ENCODE measurements around the gene ANKRD33.

ANKRD33 gene

GRCh38 chr12:51914034-51914923 is 26.4 kb downstream of the ANKRD33 start:
- in situ Hi-C loops (cut with MboI; ENCODE audit: low sequenced_read_pairs): no loop called here

GRCh38 chr12:51915003-51915625 is 27.2 kb downstream of the ANKRD33 start:
- in situ Hi-C loops (cut with MboI; ENCODE audit: low sequenced_read_pairs): no loop called here

DNA sequence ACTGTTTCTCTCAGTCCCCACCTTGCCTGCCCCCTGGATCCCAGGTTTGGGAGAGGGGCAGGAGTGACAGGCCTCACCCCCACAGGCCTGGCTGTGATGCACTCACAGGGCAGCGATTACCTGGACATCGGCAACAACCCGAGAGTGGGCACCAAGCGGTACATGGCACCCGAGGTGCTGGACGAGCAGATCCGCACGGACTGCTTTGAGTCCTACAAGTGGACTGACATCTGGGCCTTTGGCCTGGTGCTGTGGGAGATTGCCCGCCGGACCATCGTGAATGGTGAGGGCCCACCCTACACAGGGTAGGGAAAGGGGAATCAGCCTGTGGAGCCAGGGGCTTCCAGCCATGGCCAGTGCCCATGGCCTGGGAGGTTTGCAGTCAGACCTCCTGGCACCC is 28.0 kb downstream of the ANKRD33 start:
- in situ Hi-C loops (cut with MboI; ENCODE audit: low sequenced_read_pairs): no loop called here

GRCh38 chr12:51917041-51917590 is 29.2 kb downstream of the ANKRD33 start:
- in situ Hi-C loops (cut with MboI; ENCODE audit: low sequenced_read_pairs): no loop called here

- in situ Hi-C loops (cut with MboI; ENCODE audit: low sequenced_read_pairs): no loop called here
Observed at GRCh38 chr12:51917746-51918453, 30.0 kb downstream of the ANKRD33 start.

DNA sequence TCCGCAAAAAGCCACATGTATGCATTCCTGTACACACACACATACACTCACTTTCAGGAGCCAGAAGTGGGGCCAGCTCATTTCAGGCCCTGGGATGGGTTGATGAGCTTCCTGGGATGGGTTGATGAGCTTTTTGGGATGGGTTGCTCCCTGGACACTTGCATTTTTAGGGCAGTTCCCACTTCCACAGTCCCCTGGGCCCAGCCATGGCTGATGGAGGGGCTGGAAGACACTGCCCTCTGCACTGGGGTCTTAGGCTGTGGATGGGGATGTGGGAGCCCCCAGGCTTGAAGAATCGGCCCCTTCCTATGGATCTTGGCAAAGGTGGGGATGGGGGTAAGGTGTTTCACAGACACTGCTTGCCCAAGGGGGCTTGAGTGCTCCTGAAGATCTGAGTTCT is 32.1 kb downstream of the ANKRD33 start:
- in situ Hi-C loops (cut with MboI; ENCODE audit: low sequenced_read_pairs): no loop called here

DNA sequence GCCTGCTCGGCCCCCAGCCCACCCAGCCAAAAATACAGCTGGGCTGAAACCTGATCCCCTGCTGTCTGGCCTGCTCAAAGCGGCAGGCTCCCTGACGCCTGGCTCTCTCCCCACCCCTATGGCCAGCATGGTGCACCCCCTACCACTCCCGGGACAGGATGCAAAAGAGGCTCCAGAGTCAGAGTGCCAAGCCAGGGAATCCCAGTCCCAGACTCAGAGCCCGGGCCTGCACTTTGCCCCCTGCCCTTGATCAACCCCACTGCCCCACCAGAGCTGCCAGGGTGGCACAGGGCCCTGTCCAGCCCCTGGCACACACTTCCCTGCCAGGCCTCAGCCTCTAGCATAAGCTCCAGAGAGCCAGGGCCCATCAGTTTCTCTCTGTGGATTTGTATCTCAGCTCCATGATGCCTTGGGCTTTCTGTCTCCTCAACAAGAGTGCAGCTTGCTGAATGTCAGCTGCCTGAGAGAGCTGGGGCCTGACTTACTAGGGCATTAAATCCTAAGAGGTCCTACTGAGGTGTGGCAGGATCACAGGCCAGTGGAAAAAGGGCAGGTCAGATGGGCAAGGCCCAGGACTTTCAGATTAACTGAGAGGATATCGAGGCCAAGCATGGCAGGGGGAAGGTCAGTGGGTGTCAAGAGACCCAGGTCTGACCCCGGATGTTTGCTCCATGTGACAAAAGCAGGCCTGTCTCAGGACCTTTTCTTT is 33.3 kb downstream of the ANKRD33 start:
- in situ Hi-C loops (cut with MboI; ENCODE audit: low sequenced_read_pairs): no loop called here

GRCh38 chr12:51922146-51922545 is 34.2 kb downstream of the ANKRD33 start:
- in situ Hi-C loops (cut with MboI; ENCODE audit: low sequenced_read_pairs): no loop called here

DNA sequence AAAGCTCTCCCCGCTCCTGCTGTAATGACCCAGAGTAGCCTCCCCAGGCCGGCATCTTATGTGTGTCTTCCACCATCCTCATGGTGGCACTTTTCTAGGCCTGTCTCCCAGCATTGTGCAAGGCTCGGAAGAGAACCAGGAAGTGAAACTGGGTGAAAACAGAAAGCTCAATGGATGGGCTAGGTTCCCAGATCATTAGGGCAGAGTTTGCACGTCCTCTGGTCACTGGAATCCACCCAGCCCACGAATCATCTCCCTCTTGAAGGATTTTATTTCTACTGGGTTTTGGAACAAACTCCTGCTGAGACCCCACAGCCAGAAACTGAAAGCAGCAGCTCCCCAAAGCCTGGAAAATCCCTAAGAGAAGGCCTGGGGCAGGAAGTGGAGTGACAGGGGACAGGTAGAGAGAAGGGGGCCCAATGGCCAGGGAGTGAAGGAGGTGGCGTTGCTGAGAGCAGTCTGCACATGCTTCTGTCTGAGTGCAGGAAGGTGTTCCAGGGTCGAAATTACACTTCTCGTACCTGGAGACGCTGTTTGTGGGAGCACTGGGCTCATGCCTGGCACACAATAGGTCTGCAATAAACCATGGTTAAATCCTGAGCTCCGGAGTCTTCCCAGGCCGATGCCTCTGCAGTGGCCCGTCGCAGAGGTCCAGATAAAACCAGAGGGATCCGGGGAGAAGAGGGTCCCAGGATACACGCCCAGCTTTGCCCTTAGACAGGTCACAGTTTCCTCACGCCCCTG is 35.0 kb downstream of the ANKRD33 start:
- in situ Hi-C loops (cut with MboI; ENCODE audit: low sequenced_read_pairs): no loop called here

DNA sequence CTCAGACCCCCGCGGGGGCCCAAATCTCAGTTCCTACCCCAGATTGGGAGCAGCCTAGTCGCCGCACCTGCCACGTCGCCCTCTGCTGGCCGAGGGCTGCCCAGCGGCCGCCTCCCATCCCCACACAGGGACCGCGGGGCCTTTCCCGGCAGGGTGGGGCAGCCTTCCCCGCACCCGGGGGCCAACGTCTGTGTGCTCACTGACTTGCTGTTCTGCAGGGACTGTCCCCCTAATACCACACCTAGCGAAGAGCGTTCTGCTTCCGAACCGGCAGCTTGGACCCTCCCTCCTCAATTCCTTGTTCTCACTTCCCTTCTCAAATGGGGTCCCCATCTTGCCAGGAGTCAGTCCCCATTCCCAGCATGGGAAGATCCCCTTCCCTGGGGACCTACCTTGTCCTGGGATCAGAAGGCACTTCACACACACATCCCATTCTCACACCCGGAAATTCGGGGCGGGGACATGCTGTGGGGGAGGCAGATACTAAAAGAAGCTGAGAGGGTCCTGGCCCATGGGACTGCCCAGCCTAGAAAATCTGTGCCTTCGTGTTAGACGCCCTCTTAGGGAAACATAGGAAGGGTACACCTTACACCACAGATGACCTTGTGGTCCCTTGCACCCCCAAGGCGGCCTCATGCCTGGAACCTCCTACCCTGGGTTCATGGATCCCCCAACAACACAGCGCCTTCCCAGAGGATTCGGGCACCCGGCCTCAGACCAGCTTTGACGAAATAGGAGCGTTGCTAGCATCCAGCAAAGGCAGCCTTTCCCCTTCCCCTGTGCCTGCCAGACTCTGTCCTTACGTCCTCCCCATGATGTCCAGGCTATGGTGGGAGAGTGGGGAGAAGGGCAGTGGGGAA is 35.8 kb downstream of the ANKRD33 start:
- in situ Hi-C loops (cut with MboI; ENCODE audit: low sequenced_read_pairs): no loop called here

- in situ Hi-C loops (cut with MboI; ENCODE audit: low sequenced_read_pairs): no loop called here
Observed at GRCh38 chr12:51924551-51925319, 36.8 kb downstream of the ANKRD33 start.

DNA sequence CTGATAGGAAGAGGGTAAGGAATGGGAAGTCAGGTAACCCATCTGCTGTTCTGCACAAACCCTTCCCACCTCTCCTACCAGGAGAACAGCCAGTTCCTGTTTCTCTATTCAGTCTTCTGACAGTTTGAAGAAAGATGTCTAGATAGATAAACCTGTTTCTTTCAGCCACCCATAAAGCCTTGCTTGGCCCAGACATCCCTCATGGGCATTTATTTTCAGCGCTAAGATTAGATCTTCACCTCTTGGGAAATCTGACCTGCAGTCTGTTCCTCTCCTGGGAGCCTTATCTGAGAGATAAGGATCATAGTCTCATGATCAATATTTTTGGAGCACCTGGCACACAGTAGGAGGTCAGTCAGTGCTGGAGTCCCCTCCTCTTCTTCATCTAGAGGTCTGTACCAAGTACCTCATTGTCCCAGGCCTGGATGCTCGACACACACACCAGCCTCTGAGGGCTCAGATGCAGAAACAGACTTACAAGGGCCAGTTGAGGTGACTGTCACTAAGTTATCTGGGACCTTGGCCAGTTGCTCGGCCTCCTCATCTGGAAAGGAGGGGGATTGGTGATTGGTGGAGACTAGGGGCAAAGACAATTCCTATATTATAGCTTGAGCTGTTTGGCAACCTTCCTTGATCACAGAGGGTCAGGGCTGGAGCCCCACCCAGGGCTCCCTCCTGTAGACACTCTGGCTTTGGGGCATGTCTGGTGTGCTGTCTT is 37.6 kb downstream of the ANKRD33 start:
- in situ Hi-C loops (cut with MboI; ENCODE audit: low sequenced_read_pairs): no loop called here

DNA sequence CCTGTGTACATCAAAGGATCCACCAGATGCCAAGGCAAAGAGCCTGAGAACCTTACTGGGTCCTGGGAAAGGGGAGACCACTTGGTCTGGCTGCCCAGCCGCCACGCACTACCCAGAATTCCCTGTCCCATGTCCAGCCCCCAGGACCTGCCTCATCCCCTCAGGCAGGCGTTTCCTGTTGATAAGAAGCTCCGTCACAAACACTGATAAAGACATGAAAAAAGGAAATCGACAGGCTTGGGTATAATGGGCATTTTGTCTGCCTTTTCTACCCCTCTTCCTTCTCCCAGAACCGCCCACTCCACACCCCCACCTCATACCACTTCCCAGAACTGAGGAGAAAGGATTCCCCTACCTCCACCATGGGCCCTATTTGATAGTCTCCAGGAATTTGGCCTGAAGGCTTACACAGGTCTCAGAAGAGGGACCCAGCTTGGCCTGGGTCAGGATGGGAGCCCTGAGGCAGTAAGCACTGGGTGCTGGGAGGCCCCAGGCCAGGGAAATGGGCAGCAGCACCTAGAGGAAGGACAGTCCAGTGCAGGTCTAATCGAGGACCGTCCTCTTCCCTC is 38.2 kb downstream of the ANKRD33 start:
- in situ Hi-C loops (cut with MboI; ENCODE audit: low sequenced_read_pairs): no loop called here

DNA sequence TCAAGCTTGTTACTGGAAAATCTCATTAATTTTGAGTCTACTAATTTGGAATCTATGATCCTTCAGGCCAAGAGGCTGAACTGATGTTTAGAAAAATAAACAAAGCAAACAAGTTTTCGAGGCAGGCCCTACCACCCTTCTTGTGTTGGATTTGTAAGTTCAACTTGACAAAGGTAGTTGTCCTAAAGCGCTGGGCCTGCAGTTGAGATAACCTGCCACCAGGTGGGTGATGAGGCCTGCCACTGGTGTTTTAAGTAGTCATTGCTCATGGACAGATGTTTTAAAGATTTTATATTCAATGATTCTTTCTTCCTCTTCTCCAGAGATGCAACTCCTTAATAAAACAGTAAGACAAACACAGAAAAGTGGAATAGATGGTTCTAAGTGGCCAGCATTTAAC is 38.8 kb downstream of the ANKRD33 start:
- in situ Hi-C loops (cut with MboI; ENCODE audit: low sequenced_read_pairs): no loop called here

- in situ Hi-C loops (cut with MboI; ENCODE audit: low sequenced_read_pairs): no loop called here
Observed at GRCh38 chr12:51932218-51933076, 44.5 kb downstream of the ANKRD33 start.

DNA sequence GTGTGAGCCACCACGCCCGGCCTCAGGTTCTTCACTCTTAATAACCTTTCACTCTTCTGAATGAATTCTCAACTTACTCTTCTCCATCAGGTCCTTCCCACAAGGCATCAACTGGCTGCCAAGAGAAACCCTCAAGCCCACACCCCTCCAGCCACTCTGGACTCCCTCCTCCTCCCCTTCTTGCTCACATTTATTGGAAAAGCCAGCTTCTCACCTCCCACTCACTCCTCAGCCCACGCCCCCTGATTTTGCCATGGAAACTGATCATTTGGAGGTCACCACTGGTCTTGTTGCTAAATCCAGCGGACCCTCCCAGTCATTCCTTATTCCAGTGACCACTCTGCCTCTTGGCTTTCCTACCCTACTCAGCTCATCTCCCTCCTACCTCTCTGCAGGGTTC is 46.2 kb downstream of the ANKRD33 start:
- in situ Hi-C loops (cut with MboI; ENCODE audit: low sequenced_read_pairs): no loop called here

DNA sequence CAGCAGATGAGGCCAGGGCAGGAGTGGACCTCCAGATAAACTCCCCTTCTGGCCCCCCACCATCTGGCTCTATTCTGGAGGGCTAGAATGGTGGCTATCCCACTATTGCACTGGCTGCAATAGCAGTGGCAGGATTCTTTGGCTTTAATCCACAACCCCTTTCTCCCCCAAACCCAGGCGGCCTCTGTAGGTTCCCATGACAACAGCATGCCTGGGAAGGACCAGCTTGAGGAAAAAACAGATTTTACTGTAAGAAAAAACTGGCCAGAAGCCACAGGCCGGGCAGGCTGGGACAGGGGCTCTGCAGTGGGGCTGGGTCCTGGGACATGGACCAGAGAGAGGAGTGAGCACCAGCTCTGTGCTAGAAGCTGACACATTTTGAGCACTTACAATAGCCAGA is 50.0 kb downstream of the ANKRD33 start:
- in situ Hi-C loops (cut with MboI; ENCODE audit: low sequenced_read_pairs): no loop called here
